ENCODE data around the gene FCRL1. TPM values are rescaled to one million over a fixed set of nuclear protein-coding genes. Genes with fewer than 3 reads are reported as not detected.

FCRL1 gene
- total and polyA plus RNA-seq, 10 of the 15 experiments (the other 5 are each of a cell fraction or from before 2014, with no cell fraction given) = 0.23 to 2.4 (median 0.87) TPM; not detected in 2

DNA sequence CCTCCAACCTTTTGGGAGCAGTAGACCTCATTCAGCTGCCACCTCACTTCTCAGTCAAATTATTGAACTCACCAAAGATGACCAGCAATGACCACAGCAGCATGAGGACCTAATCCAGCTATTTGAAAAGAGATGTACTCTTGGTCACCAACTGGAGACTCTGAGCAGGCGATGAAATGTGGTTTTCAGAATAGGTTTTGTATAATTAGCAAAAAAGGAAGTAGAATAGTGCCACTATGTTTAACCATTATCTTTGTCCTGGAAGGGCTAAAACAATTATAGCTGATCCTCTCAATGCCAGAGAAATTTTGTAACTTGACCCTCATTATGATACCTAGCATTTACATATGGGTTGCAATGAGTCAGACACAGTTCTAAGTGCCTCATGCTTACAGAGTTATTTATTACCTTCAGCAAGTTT, 42.9 kb downstream of the FCRL1 start, which contains the start of gene FCRL2 (continued):
- TF ChIP-seq, protein P1, sequence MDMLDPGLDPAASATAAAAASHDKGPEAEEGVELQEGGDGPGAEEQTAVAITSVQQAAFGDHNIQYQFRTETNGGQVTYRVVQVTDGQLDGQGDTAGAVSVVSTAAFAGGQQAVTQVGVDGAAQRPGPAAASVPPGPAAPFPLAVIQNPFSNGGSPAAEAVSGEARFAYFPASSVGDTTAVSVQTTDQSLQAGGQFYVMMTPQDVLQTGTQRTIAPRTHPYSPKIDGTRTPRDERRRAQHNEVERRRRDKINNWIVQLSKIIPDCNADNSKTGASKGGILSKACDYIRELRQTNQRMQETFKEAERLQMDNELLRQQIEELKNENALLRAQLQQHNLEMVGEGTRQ (IDR thresholded peaks at IDR 0.05; ENCODE audit: borderline replicate concordance, low read depth, low read length) = no peak
- TF ChIP-seq ATF7 (IDR thresholded peaks at IDR 0.05; ENCODE audit: low read depth) = peak; percentile 30; the same call in 1 of the 2 replicates
- TF ChIP-seq RCOR1 (conservative IDR thresholded peaks at IDR 0.05; ENCODE audit: low read depth, low read length) = no peak
- no peak for TF ChIP-seq RFX5 (IDR thresholded peaks at IDR 0.05; ENCODE audit: low read depth, low read length)
- TF ChIP-seq POU2F2 (IDR thresholded peaks at IDR 0.05; ENCODE audit: borderline replicate concordance, low read depth, low read length) = no peak
- TF ChIP-seq FOS (IDR thresholded peaks at IDR 0.05; ENCODE audit: borderline replicate concordance, extremely low read depth, insufficient read length) = no peak
- no peak for TF ChIP-seq PAX5 (IDR thresholded peaks at IDR 0.05; ENCODE audit: borderline replicate concordance, low read depth, low read length)
- no peak for TF ChIP-seq EED (IDR thresholded peaks at IDR 0.05; ENCODE audit: low read depth)
- TF ChIP-seq RAD21 (IDR thresholded peaks at IDR 0.05; ENCODE audit: insufficient read depth, low read depth, low read length) = no peak
- TF ChIP-seq NR2C1 (IDR thresholded peaks at IDR 0.05) = no peak
- TF ChIP-seq ZNF384 (IDR thresholded peaks at IDR 0.05; ENCODE audit: borderline replicate concordance, low read depth, low read length) = no peak
- no peak for TF ChIP-seq STAT3 (IDR thresholded peaks at IDR 0.05; ENCODE audit: low read depth, low read length)
- TF ChIP-seq, protein P2, sequence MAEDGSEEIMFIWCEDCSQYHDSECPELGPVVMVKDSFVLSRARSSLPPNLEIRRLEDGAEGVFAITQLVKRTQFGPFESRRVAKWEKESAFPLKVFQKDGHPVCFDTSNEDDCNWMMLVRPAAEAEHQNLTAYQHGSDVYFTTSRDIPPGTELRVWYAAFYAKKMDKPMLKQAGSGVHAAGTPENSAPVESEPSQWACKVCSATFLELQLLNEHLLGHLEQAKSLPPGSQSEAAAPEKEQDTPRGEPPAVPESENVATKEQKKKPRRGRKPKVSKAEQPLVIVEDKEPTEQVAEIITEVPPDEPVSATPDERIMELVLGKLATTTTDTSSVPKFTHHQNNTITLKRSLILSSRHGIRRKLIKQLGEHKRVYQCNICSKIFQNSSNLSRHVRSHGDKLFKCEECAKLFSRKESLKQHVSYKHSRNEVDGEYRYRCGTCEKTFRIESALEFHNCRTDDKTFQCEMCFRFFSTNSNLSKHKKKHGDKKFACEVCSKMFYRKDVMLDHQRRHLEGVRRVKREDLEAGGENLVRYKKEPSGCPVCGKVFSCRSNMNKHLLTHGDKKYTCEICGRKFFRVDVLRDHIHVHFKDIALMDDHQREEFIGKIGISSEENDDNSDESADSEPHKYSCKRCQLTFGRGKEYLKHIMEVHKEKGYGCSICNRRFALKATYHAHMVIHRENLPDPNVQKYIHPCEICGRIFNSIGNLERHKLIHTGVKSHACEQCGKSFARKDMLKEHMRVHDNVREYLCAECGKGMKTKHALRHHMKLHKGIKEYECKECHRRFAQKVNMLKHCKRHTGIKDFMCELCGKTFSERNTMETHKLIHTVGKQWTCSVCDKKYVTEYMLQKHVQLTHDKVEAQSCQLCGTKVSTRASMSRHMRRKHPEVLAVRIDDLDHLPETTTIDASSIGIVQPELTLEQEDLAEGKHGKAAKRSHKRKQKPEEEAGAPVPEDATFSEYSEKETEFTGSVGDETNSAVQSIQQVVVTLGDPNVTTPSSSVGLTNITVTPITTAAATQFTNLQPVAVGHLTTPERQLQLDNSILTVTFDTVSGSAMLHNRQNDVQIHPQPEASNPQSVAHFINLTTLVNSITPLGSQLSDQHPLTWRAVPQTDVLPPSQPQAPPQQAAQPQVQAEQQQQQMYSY (CRISPR knock-in tag; IDR thresholded peaks at IDR 0.05) = no peak
- TF ChIP-seq MTA2 (IDR thresholded peaks at IDR 0.05; ENCODE audit: low read depth) = peak; percentile 87
- TF ChIP-seq NR2F1 (conservative IDR thresholded peaks at IDR 0.05) = peak; percentile 50
- no peak for TF ChIP-seq KAT2A (conservative IDR thresholded peaks at IDR 0.05; ENCODE audit: control insufficient read depth, low read depth, low read length)
- TF ChIP-seq POLR2A (IDR thresholded peaks at IDR 0.05; ENCODE audit: low read depth, low read length) = no peak
- no peak for TF ChIP-seq GATAD2B (conservative IDR thresholded peaks at IDR 0.05; ENCODE audit: low read depth)
- no peak for TF ChIP-seq EP300 (IDR thresholded peaks at IDR 0.05; ENCODE audit: borderline replicate concordance in 1 of 2, control insufficient read depth in 1 of 2, low read depth in 2 of 2, low read length in 2 of 2)
- TF ChIP-seq ZNF207 (IDR thresholded peaks at IDR 0.05; ENCODE audit: borderline replicate concordance) = no peak
- no peak for TF ChIP-seq MYB (IDR thresholded peaks at IDR 0.05; ENCODE audit: borderline replicate concordance, low read depth, low read length)
- 0 out of 2 replicates have a peak, but pooled peaks have one; percentile 19 for TF ChIP-seq DPF2 (IDR thresholded peaks at IDR 0.05)
- no peak for TF ChIP-seq CBFB (IDR thresholded peaks at IDR 0.05; ENCODE audit: low read depth)
- no peak for TF ChIP-seq CREB1 (IDR thresholded peaks at IDR 0.05; ENCODE audit: low read depth)
- TF ChIP-seq, protein P3, sequence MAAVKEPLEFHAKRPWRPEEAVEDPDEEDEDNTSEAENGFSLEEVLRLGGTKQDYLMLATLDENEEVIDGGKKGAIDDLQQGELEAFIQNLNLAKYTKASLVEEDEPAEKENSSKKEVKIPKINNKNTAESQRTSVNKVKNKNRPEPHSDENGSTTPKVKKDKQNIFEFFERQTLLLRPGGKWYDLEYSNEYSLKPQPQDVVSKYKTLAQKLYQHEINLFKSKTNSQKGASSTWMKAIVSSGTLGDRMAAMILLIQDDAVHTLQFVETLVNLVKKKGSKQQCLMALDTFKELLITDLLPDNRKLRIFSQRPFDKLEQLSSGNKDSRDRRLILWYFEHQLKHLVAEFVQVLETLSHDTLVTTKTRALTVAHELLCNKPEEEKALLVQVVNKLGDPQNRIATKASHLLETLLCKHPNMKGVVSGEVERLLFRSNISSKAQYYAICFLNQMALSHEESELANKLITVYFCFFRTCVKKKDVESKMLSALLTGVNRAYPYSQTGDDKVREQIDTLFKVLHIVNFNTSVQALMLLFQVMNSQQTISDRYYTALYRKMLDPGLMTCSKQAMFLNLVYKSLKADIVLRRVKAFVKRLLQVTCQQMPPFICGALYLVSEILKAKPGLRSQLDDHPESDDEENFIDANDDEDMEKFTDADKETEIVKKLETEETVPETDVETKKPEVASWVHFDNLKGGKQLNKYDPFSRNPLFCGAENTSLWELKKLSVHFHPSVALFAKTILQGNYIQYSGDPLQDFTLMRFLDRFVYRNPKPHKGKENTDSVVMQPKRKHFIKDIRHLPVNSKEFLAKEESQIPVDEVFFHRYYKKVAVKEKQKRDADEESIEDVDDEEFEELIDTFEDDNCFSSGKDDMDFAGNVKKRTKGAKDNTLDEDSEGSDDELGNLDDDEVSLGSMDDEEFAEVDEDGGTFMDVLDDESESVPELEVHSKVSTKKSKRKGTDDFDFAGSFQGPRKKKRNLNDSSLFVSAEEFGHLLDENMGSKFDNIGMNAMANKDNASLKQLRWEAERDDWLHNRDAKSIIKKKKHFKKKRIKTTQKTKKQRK (IDR thresholded peaks at IDR 0.05; ENCODE audit: low read depth, low read length) = no peak
